GM10248 (cell line): ENCODE measurements around the gene SKAP1.
A peak's percentile ranks its signal among the peaks of the same experiment; 100 is the strongest.

ENCODE experiments used
- CTCF ChIA-PET: fragments of 300-600 bp; sonication (Branson Sonifier 250); formaldehyde crosslinking; extraction: SDS; loops from one replicate; lab custom pipeline; 2021; ENCODE audit warnings: antibody characterized with exemption; lab: Yijun Ruan, JAX
- POLR2A ChIA-PET: fragments of 350-650 bp; sonication (Branson Sonifier 250); formaldehyde crosslinking; extraction: SDS; loops from one replicate; lab custom pipeline; 2020; ENCODE audit warnings: antibody characterized with exemption; lab: Yijun Ruan, JAX
- DNase-seq: peaks from one replicate; pipeline ENCODE4 v3.0.0; 2012; ENCODE audit errors: extremely low spot score
- TF ChIP-seq, protein P1 (sequence below): IDR thresholded peaks from 2 replicates; pipeline ENCODE4 v1.5.1; 2012; ENCODE audit warnings: mild to moderate bottlenecking, low read depth; ENCODE audit errors: extremely low read depth, missing control alignments, control extremely low read depth

SKAP1 gene

DNA sequence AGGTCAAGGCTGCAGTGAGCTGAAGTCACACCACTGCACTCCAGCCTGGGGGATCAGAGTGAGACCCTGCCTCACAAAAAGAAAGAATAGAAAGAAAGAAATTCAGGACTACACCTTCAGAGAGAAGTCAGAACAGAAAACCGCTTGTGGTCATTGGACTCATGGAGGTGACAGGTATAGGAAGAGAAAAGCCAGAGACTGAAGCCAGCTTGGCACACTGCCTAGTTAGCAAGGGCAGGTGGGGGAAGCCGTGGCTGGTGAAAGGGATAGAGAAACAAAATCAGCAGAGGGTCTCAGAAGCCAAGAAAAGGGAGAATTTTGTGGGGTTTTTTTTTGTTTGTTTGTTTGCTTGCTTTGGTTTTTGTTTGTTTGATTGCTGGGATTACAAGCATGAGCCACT lies 32.9 kb upstream of the SKAP1 start:
- ChIA-PET POLR2A (no interaction called here), CTCF (interaction anchor here (1.4 to 2.1 kb wide), 2 partner anchors 10 to 111 kb away, joined by 3 to 9 read pairs; no protein-coding TSS in a partner anchor)
- DNase-seq, result no peak
- TF ChIP-seq, protein P1, sequence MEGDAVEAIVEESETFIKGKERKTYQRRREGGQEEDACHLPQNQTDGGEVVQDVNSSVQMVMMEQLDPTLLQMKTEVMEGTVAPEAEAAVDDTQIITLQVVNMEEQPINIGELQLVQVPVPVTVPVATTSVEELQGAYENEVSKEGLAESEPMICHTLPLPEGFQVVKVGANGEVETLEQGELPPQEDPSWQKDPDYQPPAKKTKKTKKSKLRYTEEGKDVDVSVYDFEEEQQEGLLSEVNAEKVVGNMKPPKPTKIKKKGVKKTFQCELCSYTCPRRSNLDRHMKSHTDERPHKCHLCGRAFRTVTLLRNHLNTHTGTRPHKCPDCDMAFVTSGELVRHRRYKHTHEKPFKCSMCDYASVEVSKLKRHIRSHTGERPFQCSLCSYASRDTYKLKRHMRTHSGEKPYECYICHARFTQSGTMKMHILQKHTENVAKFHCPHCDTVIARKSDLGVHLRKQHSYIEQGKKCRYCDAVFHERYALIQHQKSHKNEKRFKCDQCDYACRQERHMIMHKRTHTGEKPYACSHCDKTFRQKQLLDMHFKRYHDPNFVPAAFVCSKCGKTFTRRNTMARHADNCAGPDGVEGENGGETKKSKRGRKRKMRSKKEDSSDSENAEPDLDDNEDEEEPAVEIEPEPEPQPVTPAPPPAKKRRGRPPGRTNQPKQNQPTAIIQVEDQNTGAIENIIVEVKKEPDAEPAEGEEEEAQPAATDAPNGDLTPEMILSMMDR, result no peak

DNA sequence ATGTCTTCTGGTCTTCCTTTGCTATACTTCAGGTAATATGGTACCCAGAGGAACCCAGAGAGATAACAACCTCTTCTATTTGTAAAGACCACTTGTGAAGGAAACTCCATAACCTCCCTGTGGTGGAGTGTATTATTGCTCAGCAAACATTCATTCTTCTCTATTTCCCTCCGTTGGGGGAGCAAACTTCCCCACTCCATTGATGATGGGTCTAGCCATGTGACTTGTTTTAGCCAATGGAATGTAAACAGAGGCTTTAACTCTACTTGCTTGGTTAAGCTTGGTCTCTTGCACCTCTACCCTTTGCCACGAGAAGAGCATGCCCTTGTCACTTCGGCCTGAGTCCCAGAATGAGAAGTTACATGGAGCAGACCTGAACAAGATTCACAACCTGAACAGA lies 30.0 kb upstream of the SKAP1 start:
- ChIA-PET CTCF (interaction anchor here (1.4 to 2.0 kb wide), 5 partner anchors 13 to 108 kb away, joined by 3 to 9 read pairs (median 4); no protein-coding TSS in a partner anchor), POLR2A (no interaction called here)
- TF ChIP-seq, protein P1, result no peak
- DNase-seq, result no peak

DNA sequence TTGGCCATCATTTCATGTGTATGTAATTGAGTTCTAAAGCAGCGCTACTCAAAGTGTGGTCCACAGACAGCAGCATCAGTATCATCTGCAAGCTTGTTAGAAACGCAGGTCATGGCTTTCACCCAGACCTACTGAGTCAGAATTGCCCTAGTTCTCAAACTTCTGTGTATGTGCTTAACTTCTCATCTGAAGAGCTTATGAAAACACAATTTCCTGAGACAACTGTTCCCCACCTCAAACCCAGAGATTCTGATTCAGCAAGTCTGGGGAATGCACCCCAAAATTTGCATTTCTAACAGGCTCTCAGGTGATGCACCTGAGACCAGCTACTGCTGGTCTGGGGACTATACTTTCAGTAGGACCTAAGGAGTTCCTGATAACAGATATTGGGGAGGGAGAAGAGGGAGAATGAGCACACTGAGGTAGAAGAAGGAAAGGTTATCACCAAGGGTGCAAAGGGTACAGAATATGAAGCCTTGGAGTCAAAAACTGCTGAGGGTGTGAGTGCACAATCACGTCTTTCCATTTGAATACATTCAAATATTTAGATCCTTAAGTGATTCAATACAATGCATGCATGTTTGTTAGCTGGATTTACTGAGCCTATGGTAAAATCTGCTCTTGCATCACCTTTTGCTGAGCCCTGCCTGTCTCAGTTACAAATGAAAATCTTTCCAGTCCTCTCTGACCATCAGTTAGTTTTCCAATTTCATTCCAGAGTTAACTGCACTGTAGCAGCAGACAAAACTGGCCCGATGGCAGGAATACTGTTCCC lies 29.2 kb upstream of the SKAP1 start:
- POLR2A ChIA-PET, result no interaction called here
- CTCF ChIA-PET, result interaction anchor here (0.9 to 2.0 kb wide), 7 partner anchors 14 to 123 kb away, joined by 3 to 9 read pairs (median 3); no protein-coding TSS in a partner anchor
- no peak for DNase-seq
- TF ChIP-seq, protein P1, result no peak

DNA sequence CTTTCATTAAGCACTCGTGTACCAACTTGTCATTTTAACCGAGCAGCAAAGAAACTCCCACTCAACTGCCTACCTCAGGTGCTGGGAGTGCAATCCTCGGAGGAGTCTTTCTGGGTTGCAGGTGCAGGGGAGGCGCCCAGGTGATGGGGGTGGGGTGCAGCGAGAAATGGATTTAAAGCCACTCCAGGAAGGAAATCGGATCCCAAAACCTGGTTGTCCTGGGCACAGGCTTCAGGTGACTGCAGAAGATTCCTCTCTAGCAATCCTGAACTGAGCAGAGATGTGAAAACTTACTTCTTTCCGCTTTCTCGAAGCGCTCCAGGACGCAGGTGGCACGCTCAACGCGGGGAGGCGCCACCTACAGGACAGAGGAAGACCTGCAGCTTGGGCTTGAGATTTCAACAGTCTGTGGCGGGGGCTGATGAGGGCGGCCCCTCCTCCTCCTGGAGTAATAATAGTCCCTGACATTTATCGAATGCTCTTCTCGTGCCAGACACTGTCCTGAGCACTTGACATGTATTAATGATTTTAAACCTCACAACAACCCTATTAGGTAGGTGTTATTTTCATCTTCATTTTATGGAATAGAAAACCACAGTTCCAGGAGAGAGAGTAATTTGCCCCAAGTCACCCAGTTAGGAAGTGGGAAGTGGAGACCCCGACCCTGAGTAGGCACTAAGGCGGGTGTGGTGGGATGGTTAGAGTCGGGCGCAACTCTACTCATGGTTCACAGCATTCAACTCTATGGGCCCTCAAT lies 27.2 kb upstream of the SKAP1 start:
- POLR2A ChIA-PET, result no interaction called here
- CTCF ChIA-PET, result interaction anchor here (0.6 to 8.8 kb wide), 33 partner anchors 8 to 468 kb away, joined by 3 to 72 read pairs (median 4); partner anchors contain the start of gene HOXB5

DNA sequence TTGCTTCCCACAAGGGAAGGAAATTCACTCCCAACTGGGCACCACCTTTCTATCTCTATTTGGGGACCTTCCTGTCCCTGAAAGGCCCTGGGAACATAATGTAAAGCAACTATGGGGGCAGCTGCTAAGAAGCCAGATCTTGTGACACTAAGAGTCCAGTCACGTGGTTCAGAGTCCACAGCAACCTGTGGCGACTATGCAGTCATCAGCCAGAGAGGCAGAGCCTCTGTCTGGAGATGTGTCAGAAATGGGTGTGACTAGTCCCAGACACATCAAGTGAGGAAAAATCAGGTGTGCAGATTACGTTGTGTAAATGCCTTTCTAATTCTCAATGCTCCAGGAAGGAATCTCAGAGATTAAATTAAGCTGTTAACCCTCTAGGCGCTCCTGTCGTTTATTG lies 26.6 kb upstream of the SKAP1 start:
- ChIA-PET CTCF (interaction anchor here (0.8 to 8.8 kb wide), 25 partner anchors 8 to 180 kb away, joined by 3 to 72 read pairs (median 5); partner anchors contain the start of gene HOXB5), POLR2A (no interaction called here)
- no peak for DNase-seq

More for the DNA sequence above, 27.2 kb upstream of the SKAP1 start:
- peak; percentile 68 for DNase-seq
- TF ChIP-seq, protein P1, result peak; percentile 96

More for the DNA sequence above, 26.6 kb upstream of the SKAP1 start:
- TF ChIP-seq, protein P1, result no peak
